ENCODE measurements around the gene C17orf113.
"Not testable (repeated sequence)": the region's sequence is repeated elsewhere in the genome, so short reads cannot be mapped to it uniquely, and the experiment has no call there.

Gene C17orf113

GRCh38 chr17:42016941-42017865, 33.2 kb downstream of the C17orf113 start, which contains the start of gene DNAJC7:
Gene DNAJC7 (minus strand): TSS chr17:42017439. CDS start chr17:42017416, 23 bp downstream.
- DNase-seq (ENCODE audit: low read depth, low spot score): no peak
- TF ChIP-seq CTCF (IDR thresholded peaks at IDR 0.05; ENCODE audit: insufficient read depth, low read length, missing control alignments): no peak
- CTCF ChIA-PET: interaction anchor here (0.7 to 20.7 kb wide), 17 partner anchors 8 to 591 kb away, joined by 3 to 451 read pairs (median 3); partner anchors contain the start of genes CNP, DHX58, HSPB9 and KAT2A
- POLR2A ChIA-PET: interaction anchor here (0.7 to 3.0 kb wide), 8 partner anchors 9 to 206 kb away, joined by 3 to 15 read pairs (median 4); partner anchors contain the start of genes CNP and DHX58
- peak within 1 kb of the TSS; percentile 99 for H3K4me3 ChIP-seq (ENCODE audit: low read depth, low read length)

GRCh38 chr17:42016411-42016831, 34.0 kb downstream of the C17orf113 start:
- CTCF ChIA-PET: interaction anchor here (0.9 to 20.7 kb wide), 9 partner anchors 11 to 94 kb away, joined by 3 to 451 read pairs (median 4); partner anchors contain the start of genes DHX58, HSPB9, KAT2A and ZNF385C
- H3K4me3 ChIP-seq (ENCODE audit: low read depth, low read length): peak overlapping the region; percentile 99
- no peak for DNase-seq (ENCODE audit: low read depth, low spot score)
- POLR2A ChIA-PET: interaction anchor here (2.3 to 3.0 kb wide), 2 partner anchors 43 to 50 kb away, joined by 6 to 15 read pairs; partner anchors contain the start of gene CNP
- TF ChIP-seq CTCF (IDR thresholded peaks at IDR 0.05; ENCODE audit: insufficient read depth, low read length, missing control alignments): no peak

DNA sequence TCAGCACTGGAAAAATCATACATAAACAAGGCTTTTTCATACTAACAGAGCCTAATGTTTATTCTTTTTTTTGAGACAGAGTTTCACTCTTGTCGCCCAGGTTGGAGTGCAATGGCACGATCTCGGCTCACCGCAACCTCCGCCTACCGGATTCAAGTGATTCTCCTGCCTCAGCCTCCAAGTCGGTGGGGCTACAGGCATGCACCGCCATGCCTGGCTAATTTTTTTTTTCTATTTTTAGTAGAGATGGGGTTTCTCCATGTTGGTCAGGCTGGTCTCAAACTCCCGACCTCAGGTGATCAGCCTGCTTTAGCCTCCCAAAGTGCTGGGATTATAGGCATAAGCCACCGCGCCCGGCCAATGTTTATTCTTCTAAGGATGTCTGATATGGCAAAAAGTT, 36.7 kb downstream of the C17orf113 start:
- POLR2A ChIA-PET; H3K4me3 ChIP-seq (ENCODE audit: low read depth, low read length); DNase-seq (ENCODE audit: low read depth, low spot score): not testable (repeated sequence)
- CTCF ChIA-PET: interaction anchor here (2.3 to 20.7 kb wide), 3 partner anchors 10 to 97 kb away, joined by 10 to 451 read pairs (median 20); partner anchors contain the start of genes DHX58, HSPB9, KAT2A and ZNF385C

GRCh38 chr17:42012363-42012762, 38.0 kb downstream of the C17orf113 start:
- not testable (repeated sequence) for H3K4me3 ChIP-seq (ENCODE audit: low read depth, low read length); DNase-seq (ENCODE audit: low read depth, low spot score)
- POLR2A ChIA-PET: interaction anchor here (0.9 kb wide), 1 partner anchor 45 kb away, joined by 4 read pairs; no protein-coding TSS in a partner anchor

DNA sequence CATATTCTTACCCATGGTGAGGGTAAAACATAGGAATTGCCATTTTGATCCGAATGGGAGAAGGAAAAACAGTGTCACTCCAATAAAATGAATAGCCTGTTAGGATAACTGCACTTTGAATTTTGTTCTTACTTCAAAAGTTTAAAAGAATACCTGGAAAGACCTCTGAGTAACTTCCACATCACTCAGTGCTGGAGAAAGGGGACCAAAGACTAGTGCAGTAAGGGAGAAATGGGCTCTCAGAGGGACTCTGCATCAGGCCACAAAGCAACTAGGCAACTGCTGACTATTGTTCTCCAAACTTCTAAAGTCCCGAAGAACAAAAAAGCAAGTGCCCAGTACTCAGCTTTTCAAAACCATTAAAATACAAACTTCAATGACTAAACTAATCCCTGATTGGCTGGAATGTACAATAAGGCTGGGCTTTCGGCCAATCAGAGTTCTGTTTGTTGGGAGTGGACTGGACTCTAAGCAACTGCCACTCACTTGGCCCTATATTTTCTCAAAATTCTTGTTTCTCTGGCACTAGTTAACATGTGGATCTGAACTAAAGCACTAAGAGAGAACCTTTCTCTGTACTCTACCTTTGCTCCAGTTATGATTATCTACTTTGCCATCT, 39.4 kb downstream of the C17orf113 start:
- no peak for DNase-seq (ENCODE audit: low read depth, low spot score)
- no peak overlapping the region for H3K4me3 ChIP-seq (ENCODE audit: low read depth, low read length)
- TF ChIP-seq CTCF (IDR thresholded peaks at IDR 0.05; ENCODE audit: insufficient read depth, low read length, missing control alignments): no peak
- POLR2A ChIA-PET: no interaction called here
- CTCF ChIA-PET: no interaction called here

More at GRCh38 chr17:42012363-42012762, 38.0 kb downstream of the C17orf113 start:
- CTCF ChIA-PET: interaction anchor here (1.2 to 20.7 kb wide), 5 partner anchors 9 to 98 kb away, joined by 3 to 451 read pairs (median 10); partner anchors contain the start of genes DHX58, HSPB9, KAT2A and NKIRAS2

DNA sequence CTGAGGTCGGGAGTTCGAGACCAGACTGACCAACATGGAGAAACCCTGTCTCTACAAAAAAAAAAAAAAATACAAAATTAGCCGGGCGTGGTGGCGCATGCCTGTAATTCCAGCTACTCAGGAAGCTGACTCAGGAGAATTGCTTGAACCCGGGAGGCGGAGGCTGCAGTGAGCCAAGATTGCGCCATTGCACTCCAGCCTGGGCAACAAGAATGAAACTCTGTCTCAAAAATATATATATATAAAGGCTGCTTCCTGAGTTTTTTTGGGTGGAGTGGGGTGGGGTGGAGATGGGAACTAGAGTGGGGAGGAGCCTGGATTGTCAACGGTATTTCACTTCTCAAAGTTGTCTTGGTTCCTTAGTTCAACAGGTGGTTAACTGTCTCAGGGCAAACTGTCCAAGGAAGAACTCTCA, 40.1 kb downstream of the C17orf113 start:
- DNase-seq (ENCODE audit: low read depth, low spot score); H3K4me3 ChIP-seq (ENCODE audit: low read depth, low read length); POLR2A ChIA-PET: not testable (repeated sequence)
- CTCF ChIA-PET: interaction anchor here (1.8 kb wide), 1 partner anchor 9 kb away, joined by 17 read pairs; the partner anchor contains the start of genes DNAJC7 and NKIRAS2

DNA sequence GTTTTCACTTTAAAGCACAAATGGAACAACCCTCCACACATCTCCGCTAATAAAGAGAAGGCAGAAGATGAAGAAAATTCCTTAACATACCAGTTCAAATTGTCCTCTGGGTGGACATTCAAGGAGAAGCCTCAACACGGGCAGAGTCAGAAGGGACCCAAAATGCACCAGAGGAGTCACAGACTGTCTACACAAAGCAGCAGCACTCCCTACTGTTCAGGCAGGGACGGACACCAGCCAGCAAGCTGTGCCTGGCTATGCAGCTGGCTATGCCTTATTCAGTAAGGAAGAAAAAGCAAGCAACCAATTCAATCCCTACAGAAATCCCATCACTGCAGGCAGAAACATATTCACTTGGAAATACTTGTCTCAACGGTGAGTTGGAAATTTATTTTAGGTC, 41.2 kb downstream of the C17orf113 start:
- POLR2A ChIA-PET: no interaction called here
- CTCF ChIA-PET: interaction anchor here (1.0 to 1.8 kb wide), 2 partner anchors 10 to 44 kb away, joined by 4 to 17 read pairs; partner anchors contain the start of genes DNAJC7 and NKIRAS2
- TF ChIP-seq CTCF (IDR thresholded peaks at IDR 0.05; ENCODE audit: insufficient read depth, low read length, missing control alignments): no peak

More for the DNA sequence above, 41.2 kb downstream of the C17orf113 start:
- DNase-seq (ENCODE audit: low read depth, low spot score): no peak
- no peak overlapping the region for H3K4me3 ChIP-seq (ENCODE audit: low read depth, low read length)

Measured in AG04449 (cell line).